Measurements from ENCODE around the gene LIMS1.

DNA sequence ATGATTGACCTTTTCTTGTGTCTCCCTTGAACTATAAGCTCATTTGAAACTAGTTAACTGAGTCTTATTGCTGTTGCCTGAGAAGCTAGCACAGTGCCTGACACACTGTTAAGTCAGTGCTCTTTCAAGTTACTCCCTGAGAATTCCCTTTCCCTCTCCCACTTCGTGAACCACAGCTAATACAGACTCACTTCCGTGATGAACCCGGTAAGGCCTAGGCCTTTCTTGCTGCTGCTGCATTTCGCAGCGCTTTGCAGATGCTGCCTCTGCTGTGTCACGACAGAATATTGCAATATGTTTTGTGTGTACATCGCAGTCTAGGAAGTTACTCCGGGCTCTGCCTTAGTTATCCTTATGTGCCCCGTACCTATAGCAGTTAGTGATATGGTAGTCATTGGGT is 42.8 kb downstream of the LIMS1 start:
- TF ChIP-seq GATA2 (IDR thresholded peaks at IDR 0.05; ENCODE audit: low read depth, low read length) = no peak
- TF ChIP-seq GATA3 (IDR thresholded peaks at IDR 0.05; ENCODE audit: low read depth, low read length) = no peak
